OCI-M1 (cell line): ENCODE data around the gene WIPF1.

Experiments
- DNase-seq: peaks from one replicate; lab custom pipeline; 2025; lab: John Stamatoyannopoulos, UW

WIPF1 gene

DNA sequence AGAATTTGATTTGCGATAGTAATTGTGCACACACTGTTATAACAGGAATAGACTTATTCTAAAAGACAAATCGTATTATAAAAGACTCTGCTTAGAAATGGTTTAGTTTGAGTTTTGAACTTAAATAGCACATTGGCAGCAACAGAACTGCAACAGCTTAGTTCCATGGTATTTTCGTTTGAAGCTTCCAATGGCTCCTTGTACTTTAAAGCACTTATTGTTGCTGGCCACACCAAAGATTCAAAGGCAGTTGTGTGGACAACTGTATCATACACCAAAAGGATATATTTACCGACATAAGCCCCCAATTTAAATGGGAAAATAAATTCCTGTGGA, 627 bp downstream of the WIPF1 start:
- peak; percentile 72 for DNase-seq

DNA sequence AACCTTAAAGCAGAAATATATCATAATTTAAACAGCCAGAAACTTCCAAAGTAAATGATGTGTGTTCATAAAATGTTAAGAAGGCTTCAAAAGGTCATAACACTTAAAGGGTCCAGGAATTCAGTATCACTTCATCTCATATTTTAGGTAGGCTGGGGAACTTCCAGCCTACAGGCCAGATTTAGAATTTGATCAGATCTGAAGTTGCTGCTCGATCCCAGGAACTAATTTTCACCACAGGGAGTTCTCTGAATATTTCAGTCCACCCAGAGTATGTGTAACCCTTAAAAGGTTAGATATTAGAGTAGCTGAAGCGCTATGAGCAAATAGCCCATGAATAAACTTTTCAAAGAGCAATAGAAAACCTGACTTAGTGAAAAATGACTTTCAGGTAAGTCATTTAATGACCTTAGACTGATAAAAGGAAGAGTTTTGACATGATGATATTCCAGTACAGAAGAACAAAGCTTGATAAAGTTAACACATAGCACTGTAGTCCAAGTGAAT, 1.7 kb downstream of the WIPF1 start:
- DNase-seq: peak; percentile 77

DNA sequence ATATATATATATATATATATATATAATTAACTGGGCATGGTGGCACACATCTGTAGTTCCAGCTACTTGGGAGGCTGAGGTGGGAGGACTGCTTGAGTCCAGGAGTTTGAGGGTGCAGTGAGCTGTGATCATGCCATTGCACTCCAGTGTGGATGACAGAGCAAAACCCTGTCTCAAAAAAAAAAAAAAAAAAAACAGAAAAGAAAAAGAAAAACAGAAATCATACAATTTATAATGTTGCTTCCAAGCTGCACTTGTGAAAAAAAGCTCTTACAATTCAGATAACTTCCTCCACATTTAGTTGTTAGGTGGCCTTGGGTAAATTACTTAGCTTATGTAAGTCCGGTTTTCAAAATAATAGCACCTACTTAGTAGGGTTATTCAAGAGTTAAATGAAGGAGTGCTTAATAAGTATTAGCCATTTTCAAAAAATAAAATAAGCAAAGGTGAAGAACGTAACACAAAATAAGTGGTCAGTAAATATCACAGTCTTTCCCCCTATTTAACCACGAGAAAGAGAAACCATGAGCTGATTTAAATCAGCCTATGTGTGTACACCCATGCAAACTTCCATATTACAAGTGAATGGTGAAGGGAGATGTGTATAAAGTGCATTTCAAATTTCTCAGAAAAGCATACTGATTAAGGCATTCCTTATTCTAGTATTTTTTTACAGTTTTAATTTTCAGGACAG, 2.3 kb downstream of the WIPF1 start:
- DNase-seq: peak; percentile 70

DNA sequence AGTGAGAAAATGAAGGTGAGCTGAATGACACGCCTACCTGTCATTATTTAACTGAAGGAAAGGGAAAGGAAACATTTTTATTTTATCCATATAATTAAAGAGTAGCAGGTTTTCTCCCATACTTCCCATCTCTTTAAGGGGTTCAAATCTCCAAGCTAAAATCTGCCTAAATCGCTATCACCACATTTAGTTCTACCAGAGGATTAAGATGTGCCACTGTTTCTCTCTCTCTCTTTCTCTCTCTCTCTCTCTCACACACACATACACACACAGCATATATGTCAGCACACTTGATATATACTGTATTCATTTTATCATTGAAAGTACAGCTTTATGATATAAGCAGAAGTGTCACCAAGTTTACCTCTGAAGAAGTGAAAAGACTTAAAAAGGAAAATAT, 3.1 kb downstream of the WIPF1 start:
- peak; percentile 35 for DNase-seq

DNA sequence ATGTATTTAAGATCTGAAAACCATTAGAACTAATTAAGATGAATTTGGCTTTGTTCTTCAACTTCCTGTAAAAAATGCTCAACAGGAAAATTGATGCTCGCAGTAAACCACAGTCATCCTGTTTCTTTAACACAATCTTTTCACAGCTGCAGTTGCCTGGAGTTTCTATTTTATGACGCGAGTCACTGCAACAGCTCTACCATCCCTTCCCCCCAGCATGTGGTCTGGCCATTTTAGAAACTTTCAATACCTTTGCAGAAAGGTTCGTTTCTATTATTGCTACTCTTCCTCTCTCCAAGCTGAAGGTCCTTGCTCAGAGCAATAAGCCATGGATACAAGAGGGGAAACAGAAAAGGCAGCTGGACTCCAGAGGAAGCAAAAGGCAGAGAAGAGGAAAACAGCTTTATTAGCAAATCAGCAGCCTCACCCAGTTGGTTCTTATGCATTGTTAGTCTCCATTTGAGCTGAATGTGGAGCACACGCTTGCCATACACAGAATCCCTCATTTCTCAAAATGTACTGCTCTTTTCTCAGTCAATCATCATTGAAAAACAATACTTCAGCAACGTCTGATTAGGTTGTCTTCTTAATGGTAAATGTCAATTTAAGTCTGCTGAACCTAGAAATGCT, 3.9 kb downstream of the WIPF1 start:
- DNase-seq: peak; percentile 88

DNA sequence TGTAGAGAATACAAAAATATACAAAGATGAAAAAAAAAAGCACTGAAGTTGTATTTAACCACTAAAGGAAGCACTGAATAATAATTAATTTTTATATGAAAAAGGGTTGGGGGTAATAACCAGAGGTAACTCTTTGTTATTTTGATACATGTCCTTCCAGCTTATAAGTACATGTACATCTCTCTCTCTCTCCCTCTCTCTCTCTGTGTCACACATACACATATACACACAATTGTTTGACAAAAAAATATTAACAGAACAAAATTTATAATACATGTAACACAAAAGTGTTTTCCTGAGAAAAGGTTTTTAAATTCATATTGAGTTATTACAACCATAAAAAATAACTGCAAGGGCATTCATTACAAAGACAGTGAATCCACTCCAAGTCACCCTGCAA, 4.6 kb downstream of the WIPF1 start:
- DNase-seq: no peak

DNA sequence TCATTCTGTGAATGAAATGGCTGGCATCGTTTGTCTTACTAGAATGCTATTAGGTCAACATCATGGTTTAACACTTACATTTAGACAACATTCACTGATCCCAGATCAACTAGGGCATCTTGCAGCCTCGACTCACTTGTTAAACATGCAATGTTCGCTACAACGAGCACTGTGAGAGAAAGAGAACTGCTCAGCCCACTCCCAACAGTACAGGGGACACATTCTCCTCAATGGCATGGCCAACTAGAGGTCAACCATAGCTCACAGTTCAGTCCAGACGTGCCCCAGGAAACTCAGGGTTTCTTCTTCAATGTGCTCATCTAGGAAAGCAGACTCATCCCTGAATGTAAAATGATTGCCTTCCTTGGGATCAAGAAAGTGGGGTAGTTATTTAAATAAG, 5.9 kb downstream of the WIPF1 start:
- DNase-seq: peak; percentile 17

DNA sequence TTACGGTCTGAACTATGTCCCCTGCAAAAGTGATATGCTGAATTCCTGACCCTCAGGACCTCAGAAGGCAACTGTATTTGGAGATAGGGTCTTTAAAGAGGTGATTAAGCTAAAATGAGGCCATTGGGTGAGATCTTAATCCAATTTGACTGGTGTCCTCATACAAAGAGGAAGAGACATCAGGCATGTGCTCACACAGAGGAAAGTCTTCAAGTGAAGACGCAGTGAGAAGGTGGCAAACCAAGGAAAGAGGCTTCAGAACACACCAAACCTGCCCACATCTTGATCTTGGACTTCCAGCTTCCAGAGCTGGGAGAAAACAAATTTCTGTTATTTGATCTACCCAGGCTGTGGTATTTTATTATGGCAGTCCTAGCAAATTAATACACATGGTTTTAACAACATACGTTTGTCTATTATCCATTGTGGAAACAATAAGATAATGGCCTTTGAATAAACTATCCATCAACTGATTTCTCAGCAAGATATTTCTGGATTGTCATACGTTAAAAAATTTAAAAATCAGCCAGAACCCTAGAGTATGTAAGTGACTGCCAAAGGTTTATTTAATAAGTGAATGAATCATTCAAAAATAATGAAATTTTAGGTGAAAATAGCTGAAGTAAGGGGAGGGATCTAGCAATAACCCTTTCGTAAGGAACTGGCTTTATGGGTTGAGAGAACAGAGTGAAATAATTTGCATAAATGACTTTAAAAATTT, 6.5 kb downstream of the WIPF1 start:
- DNase-seq: peak; percentile 80

DNA sequence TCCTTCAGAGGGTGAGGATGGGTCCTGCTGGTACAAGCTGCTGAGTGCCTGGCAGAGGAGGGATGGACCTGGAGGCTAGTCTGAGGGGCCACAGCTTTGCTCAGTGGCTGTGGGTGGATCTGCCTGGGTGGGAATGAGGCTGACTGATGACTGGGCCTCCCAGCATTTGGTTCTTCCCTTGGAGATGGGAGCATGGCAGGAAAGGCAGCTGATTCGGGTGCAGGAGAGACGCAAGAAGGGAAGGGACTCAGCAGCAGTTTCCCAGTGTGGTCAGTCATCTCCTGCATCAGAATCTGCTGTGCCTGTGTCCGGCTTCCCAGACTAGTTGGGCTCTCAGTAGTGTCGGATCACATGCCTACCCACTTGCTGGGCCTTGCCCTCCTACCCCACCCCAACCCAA, 7.3 kb downstream of the WIPF1 start:
- no peak for DNase-seq

DNA sequence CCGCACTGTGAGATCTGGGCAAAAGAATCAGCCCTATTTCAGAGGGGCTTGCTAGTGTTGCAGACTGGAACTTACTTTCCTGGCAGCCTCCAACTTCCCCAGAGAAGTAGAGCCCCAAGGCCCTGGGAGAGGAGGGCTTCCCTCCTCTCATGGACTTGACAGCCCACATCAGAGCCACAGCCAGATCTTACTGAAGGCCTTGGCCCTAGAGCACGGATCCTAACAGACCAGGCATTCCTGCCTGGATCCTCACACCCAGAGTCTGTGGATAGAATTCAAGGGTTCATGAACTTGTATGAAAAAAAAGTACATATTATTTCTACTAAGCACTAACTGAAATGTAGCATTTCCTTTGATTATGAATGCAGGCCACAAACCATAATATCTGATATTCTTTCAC, 8.3 kb downstream of the WIPF1 start:
- DNase-seq: no peak

DNA sequence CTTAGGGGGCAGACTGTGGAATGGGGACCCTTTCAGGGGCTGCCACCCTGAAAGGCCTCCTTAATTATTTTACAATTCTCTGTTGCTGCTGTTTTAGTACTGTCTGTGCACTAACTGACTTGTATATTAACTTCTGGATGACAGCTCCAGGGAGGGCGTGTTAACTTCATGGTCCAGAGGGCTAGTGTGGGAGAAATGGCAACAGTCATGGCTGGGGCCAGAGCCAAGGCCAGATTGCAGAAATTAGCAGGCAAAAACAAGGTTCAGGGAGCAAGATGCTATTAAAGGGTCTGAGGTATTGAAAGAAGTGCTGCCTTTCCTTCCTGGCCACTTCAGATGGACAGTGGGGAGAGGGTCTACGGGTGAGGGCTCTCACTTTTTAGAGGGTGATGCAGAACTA, 9.1 kb downstream of the WIPF1 start:
- DNase-seq: no peak

DNA sequence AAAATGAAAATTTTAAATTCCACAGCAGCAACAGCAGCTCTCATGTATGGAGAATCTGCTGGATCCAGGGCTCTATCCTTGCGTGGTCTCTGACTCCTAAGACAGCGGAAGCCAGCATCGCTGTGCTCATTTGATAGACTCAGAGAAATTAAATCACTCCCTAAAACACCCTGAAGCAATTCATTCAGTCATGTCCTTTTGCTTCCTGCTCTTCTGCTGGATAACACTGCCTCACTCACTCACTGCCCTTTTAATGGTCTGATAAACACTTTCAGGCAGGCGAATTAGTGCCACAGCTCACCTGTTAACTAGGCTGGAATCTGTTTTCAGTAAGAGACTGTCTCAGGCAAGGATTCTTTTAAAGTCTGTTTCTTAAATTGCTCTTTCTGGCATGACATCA, 10.0 kb downstream of the WIPF1 start:
- DNase-seq: no peak

DNA sequence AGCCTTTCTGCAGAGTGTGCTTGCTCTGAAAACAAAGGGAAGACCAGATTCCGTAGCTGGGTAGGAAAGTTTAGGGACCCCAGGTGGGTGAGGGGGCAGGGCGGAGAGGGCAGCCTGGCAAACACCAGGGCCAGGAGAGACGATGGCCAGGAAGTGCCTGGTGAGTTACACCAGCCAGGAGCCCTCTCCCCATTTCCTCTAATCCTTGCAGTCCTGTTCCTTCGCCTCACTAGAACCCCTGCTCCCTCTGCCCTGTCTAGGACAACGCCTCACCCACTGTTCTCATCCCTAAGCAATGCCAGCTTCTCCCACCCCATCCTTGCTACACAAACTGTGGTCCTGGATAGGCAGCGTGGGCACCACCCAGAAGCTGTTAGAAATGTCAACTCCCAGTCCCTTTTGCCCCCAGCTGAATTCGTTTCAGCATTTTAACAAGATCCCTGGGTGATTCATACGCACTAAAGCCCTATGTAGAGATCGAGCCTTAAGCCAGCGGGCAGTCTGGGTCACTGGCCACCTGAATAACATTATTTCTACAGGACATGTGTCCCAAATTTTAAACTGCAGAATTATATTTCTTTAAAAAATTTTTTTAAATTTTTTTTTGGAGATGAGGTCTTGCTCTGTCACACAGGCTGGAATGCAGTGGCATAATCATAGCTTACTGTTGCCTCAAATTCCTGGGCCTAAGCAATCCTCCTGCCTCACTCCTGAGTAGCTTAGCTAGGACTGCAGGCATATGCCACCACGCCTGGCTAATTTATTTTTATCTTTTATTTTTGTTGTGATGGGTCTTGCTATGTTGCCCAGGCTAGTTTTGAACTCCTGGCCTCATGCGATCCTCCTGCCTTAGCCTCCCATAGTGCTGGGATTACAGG, 10.9 kb downstream of the WIPF1 start:
- no peak for DNase-seq

DNA sequence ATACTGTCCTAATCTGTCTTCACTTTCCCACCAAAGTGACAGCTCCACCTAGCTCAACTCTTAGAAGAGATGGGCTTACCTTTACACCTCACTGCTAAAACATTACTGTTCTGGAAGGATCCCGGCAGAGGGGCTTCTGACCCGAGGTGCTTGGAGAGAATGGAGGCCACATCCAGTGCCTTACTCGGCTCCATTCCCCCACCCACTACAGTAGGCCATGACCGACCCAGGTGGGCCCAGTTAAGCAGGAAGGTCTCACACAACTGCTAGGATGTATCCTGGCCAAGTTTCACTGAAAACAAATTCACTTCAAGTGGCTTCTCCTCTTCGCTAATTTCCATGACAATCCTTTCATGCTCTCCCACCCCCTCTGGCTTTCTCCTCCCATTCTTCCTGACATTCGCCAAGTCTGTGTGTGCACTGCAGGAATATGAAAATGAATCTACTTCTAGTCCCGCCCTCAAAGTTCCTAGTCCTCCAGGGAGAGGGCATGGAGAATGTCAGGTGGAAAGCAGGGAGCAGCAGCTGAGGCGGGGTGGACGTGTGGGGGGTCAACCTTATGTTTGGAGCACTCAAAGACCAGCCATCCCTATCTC, 11.8 kb downstream of the WIPF1 start:
- DNase-seq: no peak

DNA sequence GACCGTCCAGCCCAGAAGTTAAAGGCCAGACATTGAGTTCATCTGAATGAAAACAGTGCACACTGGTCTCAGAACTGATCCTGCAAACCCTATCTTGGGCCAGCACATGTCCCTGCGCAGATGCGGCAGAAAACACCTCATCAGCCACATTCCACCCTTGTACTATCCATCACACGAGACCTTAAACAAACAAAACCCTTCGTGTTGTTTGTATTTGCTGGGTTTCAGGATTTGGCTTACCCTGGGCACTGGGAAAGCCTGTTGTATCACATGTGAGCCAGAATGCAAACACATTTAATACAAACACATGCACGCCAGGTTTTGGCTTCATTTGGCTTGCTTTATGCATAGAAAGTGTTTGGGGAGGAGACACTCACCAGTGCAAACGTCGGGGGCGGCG, 12.5 kb downstream of the WIPF1 start:
- DNase-seq: no peak

DNA sequence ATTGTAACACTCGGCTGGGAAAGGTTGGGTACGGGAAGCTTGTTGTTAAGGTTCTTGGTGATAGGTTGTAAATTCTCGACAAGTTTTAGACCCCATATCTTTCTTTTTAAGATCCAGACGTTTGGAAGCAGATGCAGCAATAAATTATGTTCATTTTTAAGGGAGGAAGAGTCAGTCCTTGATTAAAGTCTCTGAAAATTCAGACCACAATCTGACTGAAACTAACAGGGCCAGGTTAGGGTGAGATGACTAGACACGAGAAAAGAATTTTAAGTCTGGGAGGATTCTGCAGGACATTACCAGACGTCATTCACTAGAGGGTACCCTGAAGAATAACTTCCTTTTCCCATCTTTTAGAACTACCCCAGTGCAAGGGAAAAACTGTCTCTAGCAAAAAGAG, 16.1 kb downstream of the WIPF1 start:
- DNase-seq: no peak

DNA sequence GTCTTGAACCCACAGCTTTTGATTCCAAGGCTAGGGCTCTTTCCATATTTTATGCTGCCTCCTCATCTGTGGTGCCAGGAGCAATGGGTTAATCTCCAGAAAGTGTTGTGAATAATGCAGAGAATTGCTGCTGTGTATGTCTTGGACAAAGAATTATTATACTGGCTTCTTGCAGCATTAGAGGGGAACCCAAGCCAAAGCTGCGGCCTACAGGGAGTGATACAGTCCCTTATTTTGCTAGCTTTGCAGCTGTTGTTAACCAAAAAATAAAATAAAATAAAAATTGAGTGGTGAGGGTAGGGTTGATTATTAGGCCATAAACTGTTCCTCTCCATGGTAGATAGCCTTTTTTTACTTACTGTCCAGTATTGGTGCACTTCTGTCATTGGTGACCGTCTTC, 16.7 kb downstream of the WIPF1 start:
- DNase-seq: no peak

DNA sequence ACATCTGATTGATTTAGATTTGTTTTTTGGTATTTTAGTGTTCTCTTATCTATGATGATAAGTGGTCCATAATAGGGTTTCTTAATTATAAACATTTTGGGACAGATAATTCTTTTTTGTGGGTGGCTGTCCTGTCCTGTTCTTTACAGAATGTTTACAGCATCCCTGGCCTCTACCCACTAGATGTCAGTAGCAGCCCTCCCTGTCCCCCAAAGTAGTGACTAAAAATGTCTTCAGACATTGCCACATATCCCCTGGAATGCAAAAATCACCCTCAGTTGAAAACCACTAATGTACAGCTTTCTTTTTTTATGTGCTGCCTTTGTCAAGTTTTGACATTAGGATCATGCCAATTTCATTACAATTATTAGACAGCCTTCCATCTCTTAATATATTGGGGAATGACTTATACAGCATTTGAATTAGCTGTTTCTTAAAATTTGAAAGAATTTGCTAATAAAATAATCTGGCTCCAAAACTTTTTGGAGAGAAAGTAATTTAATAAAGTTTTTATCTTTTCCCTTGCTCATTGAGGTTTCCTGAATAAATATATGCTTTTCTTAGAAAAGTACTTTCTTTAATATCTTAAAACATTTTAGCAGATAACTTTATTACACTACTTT, 19.5 kb downstream of the WIPF1 start:
- peak; percentile 71 for DNase-seq

DNA sequence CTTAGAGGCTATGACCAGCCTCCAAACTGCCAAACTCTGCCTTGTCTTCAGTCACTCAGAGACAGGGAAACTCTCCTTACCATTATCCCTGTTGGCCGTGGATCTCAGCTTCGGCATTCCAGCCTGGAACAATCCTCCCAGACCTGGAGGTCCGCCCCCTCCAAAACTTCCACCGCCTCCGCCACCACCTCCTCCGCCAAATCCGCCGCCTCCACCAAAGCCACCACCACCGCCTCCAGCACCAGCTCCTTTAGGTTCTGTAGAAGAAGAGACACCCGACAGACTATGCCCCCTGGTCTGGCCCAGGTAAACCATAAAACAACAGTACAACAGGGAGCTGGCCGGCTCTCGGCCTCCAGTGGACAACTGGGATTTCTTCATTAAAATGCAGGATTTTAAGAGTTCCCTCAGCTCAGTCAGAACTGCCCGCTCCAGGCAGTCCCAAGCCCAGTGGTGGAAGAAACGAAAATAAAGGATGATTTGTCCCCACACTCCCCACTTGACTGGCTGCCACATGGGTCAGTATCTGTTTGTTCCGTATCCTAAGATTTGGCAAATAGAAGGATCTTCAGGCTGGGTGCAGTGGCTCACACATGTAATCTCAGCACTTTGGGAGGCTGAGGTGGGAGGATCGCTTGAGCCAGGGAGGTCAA, 22.4 kb downstream of the WIPF1 start:
- no peak for DNase-seq

DNA sequence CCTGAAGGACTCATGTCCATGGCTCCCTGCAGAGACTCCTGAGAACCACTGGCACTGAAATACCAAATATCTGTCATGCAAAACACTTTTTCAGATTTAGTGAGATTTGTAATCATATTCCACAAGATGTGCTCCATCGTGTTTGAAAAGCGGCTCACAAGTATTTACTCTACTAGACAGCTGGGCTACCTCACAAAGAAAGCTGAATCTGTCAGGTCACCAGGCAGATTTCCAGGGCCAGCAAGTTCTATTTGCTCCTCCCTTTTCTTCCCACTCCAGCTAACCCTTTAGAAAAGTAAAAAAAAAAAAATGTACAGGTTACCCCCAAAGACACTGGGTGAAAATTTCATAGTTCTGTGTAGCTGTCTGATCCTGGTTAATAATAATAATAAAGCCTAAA, 22.9 kb downstream of the WIPF1 start:
- DNase-seq: no peak

DNA sequence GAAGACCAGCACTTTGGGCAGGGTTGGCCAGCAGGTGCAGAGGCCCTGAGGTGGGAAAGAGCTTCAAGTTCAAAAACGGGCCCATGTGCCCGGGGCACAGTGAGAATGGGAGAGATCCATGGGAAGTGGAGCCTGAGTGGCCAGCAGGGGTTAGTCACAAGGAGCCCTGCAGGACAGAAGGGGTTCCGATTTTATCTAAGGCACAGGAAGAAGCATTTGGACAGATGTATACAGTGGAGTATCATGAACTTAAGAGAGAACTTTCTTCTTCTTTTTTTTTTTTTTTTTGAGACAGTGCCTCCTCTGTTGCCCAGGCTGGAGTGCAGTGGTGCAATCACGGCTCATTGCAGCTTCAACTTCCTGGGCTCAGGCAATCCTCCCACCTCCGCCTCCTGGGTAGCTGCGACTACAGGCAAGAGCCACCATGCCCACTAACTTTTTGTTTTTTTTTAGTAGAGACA, 24.0 kb downstream of the WIPF1 start:
- DNase-seq: no peak
